CD4-positive, alpha-beta T cell treated with Interleukin-1 beta for 1 hour (primary cell): ENCODE results near the gene EFR3B.
"Not testable (repeated sequence)": the region's sequence is repeated elsewhere in the genome, so short reads cannot be mapped to it uniquely, and the experiment has no call there.

Experiments used
- DNase-seq, 2 donors: peaks; one replicate each; pipeline ENCODE4 v3.0.0-alpha.2; 2020 to 2022

Gene EFR3B

DNA sequence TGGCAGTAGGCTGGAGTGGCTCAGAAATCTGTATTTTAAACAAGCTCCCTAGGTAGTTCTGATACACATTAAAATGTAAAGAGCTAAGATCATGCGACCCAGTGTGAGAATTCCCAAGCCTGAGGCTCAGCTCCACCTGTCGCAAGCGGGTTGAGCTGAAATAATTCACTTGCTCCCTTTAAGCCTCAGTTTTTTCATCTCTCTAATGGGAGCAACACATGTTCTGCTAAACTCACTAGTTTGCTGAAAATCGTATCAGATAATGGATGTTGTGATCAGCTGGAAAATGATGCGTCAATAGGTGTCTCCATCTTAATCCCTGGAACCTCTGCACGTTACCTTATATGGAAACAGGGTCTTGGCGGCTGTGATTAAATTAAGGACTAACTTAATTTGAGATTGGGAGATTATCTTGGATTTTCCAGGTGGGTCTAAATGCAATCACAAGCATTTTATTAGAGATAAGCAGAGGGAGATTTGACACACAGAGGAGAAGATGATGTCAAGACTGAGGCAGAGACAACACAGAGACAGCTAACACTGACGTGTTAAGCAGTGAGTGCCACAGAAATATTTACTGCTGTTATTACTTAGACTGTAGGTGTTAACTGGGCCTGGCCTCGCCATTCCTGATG, 73.5 kb downstream of the EFR3B start:
- no peak for DNase-seq

DNA sequence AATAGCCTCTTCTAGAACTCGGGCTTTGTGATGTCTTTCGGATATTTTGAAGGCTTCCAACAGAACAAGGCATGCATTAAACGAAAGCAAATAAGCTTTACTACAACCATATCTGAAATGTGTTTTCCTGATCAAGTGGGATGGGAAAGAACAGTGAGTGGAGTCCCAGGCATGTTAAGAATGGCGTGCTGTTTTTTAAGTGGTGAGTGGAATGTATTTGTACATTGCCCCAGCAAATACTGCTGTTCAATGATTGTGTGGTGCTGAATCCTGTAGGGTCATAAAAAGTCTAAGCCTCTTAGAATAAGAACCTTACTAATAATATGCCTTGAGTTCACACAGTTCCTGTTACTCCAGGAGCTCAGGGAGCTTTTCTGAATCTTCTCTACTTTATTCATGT, 74.0 kb downstream of the EFR3B start:
- no peak for DNase-seq

DNA sequence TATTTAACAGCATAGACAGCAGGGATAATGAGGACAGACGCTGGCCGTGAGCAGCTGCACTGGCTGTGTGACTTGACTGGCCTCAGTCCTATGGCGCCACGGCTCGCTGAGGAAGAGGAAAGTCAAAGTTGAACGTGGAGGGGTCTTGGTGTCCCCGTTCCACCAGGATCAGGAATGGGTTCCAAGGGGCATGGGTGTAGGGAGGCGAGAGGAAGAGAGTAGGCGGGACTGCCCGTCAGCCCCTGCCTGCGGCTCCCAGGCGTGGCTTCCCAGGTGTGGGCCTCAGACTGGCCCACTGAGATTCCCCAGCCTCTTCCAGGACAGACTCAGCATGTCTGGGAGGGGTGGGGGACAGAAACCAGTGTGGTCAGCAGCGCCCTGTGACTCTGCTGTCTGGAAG, 75.1 kb downstream of the EFR3B start:
- no peak for DNase-seq

DNA sequence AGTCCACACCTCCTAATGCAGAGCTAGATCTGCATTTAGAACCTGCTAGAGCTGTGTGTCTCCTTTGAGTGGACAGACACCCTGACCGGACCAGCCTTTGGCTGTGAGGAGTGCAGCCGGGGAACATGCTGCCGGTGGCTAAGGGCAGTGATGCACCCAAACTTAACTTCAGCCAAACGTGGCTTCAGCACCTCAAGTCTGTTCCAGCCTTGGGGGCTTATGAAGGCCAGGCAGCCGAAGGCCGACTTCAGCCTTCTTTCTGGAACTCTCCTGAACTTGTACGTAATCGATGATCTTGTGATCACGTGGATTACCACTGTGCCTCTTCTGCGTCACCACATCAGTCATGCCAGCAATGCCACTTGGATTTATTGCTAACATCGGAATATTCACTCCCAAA, 77.4 kb downstream of the EFR3B start:
- DNase-seq, result no peak

DNA sequence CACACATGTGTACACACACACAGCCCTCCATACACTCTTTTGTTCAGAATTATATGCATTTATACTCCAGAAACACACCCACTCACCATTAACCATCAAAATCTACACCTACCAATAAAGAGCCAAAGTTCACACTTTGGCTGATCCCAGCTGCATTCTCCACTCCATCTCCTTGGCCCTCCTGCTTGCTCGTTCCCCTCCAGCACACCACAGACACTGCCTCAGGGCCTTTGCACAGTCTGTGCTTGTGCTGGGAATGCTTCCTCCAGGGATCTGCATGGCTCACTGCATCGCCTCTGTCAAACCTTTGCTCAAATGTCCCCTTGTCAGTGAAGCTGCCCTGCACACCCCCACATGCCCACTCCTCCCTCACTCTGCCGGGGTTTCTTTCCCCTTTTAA, 80.5 kb downstream of the EFR3B start:
- no peak for DNase-seq

DNA sequence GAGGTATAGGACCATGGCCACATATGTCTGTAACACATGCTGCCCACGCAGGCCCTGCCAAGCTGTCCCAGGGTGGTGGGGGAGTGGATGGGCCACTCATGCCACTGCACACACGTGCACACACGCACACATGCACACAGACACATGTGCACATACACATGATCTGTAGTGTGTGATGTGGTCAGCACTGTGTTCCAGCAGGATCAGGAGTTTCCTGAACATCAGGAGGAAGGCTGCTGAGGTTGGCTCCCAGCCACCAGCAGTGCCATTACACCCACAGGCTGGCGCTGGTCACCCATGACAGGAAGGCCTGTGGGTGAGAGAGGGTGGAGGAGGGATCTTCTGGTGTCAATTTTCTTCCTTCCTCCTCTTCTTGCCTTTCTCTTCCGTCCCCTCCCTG, 81.8 kb downstream of the EFR3B start:
- DNase-seq, result no peak

DNA sequence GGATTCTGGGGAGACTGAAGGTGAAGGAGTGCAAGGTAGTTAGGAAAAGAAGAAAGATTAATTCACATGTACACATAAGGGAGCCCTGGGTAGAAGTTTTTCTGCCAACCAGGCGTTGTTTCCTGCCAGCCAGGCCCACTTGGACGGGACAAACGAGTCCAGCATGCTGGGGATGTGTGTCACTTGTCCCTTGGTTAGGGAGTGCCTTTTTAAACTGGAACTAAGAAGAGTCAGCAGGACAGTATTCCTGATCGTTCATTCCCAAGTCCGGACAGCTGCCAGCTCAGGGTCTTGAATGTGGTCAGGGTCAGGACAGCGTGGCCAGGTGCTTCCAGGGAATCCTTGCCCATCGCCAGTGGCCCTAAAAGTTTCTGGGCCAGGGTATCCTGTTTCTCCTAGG, 83.3 kb downstream of the EFR3B start:
- DNase-seq, result no peak

DNA sequence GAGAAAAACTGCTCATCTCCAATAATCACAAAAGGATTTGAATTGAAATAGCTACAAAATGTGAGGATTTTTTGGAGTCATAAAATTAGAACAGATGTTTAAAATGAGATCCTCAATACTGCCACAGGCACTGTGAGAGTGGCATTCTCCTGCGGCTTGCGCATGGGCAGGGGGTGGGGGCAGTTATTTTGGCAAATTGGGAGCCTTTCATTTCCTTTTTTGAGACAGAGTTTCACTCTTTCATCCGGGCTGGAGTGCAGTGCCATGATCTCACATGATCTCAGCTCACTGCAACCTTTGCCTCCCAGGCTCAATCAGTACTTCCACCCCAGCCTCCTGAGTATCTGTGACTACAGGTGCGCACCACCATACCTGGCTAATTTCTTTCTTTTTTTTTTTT, 84.1 kb downstream of the EFR3B start:
- DNase-seq, result no peak

DNA sequence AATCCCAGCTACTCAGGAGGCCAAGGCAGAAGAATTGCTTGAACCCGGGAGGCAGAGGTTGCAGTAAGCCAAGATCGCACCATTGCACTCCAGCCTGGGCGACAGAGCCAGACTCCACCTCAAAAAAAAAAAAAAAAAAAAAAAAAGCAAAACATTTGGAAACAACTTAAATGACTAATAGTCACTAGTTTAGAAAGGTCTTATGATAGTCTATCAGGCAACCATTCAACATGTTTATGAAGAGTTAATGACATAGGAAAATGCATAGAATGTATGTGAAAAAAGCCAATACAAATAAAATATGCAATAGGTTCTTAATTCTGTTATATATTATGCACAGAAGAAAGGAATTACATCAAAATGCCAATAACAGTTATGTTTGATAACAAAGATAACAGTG, 85.2 kb downstream of the EFR3B start:
- not testable (repeated sequence) for DNase-seq

DNA sequence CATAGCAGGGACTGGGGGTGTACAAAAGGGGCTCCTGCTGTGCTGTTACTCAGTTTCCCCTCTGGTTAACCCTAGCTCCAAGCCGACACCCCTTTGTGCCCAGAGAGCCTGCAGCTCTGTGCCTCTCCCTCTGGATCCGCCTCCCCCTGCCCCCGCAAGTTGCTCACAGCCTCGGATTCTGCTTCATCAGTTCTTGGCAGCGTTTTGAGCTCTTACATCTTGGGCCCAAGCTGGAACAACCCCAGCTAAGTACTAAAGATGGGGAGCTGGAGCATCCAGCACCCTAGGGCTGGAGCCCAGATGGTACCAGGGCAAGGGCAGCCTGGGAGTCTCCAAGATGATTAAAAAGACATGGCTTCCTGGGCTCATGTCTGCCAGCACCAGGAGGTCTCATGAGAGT, 85.8 kb downstream of the EFR3B start:
- no peak for DNase-seq

DNA sequence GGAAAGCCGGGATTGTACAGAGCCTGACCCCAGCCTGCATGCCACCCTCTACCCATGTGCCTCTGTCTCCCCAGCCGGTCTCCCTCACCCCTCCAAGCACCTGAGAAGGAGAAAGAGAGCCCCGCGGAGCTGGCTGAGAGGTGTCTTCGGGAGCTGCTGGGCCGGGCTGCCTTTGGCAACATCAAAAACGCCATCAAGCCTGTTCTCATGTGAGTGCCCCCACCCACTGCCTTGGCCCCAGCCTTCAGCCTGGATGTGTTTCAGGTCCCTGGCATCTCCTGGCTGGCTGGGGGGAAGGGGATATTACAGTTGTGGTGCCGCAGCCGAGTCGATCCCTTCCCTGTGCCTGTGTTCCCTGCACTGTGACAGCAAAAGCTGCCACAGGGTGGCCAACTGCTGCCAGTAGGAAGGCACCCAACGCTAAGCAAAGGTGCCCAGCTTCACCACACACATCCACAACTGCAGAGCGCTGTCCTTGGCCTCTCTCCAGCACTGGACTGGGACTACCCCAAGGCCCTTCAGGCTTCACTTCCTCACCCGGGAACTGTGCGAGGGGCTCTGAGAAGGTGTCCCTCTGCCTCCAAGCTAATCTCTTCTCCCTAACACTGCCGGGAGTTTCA, 88.1 kb downstream of the EFR3B start:
- DNase-seq, result no peak

DNA sequence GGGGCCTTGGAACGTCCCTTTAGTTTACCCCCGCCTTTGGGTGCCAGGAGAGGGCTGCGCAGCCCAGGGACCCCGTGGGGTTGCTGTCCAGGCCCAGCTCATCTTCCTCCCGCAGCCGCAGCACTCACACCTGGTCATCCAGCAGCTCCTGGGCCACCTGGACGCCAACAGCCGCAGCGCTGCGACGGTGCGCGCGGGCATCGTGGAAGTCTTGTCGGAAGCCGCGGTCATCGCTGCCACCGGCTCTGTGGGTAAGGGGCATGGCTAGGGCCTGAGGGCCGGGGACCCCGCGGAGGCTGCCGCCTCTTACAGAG, 89.3 kb downstream of the EFR3B start:
- no peak for DNase-seq

DNA sequence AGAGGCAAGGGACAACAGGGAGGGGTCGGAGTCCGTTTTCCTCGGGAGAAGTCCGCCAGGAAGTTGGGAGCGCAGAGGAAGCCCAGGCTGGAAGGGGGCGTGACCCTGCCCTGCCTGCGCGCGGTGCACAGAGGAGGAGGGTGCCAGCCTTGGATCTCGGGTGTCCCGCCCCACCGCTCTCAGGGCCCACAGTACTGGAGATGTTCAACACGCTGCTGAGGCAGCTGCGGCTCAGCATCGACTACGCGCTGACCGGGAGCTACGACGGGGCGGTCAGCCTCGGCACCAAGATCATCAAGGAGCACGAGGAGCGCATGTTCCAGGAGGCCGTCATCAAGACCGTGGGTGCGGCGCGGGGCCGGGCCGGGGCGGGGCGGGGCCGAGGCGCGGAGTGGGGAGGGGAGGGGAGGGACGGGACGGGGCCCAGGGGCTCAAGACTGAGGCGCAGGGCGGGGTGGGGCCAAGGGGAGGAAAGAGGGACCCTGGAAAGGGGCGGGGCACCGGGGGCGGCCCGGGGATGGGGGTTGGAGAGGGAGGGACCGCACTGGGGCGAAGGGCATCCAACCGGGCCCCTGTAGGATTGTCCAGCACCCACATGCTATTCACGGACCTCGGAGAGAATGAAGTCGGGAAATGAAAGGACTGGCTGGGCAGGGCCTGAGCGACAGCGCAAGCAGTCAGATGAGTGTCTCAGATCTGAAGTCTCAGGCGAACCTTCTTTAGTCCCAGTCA, 89.9 kb downstream of the EFR3B start:
- DNase-seq, result no peak

DNA sequence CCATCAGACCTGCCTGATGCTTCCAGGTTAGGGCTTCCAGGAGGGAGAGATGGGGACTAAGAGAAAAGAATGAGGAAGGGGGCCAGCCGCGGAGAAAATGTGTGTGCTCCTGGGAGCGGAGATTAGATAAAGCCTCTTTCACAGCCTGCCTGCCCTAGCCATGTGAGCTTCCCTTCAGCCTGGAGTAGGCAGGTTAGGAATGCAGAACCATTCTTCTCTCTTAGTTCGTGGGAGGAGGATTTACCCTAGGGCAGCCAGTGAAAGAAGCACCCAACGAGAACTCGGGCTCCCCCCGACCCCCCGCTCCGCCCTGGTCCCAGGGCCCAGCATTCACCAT, 90.4 kb downstream of the EFR3B start:
- no peak for DNase-seq

DNA sequence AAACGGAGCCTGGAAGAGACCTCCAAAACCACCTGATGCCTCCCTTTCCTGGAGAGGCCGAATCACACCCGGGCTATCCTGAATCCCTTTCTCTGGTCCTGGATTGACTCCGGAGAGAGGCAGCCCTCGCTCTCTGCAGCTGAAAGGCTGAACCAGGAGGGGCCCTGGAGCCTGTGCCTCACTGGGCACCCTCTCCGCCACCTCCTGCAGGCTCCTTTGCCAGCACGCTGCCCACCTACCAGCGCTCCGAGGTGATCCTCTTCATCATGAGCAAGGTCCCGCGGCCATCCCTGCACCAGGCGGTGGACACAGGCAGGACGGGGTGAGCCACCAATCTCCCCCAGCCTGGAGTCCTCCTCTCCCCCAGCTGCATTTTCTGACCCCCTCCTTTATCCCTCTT, 90.8 kb downstream of the EFR3B start:
- no peak for DNase-seq

DNA sequence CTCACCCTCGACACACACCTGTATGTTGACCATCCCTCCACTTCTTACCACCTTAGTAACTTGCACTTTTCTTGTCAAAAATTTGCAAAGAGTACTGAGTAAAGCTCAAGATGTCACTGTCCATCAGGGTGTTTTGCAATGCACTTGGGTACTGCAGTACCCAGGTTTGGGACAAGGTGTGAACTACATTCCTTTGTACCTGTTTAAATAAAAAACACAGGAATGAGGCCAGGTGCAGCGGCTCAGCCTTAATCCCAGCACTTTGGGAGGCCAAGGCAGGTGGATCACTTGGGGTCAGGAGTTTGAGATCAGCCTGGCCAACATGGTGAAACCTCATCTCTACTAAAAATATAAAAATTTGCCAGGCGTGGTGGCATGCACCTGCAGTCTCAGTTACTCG, 98.7 kb downstream of the EFR3B start:
- DNase-seq, result not testable (repeated sequence)

DNA sequence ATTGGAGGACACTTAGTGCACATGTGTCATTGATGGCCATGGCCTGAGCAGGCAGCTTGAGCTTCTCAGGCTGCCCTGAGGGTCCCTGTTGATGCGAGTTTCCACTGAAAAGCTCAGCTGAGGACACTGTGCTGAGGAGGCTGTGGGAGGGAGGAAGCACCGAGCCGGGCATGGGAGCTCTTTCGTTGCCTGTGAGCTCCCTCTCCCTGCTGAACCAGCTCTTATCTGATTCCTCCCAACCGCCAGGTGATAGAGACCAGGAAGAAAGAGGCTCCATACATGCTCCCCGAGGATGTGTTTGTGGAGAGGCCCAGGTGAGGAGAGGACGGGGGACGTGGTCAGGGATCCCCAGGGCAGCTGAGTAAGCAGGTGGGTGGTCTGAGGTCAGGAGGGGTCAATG, 99.2 kb downstream of the EFR3B start:
- no peak for DNase-seq

DNA sequence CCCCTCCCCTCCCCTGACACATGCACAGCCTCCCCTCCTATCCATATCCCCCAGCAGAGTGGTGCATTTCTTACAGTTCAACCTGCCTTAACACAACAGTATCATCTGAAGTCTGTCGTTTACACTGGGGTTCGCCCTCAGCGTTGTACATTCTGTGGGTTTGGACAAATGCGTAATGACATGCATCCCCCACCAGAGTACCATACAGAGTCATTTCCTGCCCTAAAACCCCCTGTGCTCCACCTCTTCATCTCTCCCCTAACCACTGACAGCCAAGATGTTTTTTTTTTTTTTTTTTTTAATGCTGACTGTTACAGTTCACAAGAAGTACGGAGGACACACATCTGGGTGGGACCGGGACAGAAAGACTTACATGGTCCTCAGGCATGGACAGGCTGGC, 103.9 kb downstream of the EFR3B start:
- DNase-seq, result no peak

DNA sequence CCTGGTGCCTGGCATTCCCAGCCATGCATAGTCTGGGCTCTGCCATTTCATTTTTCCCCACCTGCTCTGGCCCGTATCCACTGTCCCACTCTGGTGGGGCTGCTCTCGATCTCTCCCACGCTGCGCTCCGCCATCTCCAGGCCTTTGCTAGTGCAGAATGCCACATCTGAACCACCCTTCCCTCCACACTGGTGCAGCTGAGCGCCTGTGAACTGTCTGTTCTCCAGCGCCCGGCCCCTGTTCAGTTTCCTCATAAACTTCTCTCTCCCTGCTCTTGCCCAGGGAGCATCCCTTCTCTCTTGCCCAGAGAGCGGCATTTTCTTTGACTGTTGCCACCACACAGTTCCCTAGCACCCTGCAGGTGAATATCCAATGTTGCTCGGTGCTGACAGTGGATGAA, 105.0 kb downstream of the EFR3B start:
- DNase-seq, result no peak

DNA sequence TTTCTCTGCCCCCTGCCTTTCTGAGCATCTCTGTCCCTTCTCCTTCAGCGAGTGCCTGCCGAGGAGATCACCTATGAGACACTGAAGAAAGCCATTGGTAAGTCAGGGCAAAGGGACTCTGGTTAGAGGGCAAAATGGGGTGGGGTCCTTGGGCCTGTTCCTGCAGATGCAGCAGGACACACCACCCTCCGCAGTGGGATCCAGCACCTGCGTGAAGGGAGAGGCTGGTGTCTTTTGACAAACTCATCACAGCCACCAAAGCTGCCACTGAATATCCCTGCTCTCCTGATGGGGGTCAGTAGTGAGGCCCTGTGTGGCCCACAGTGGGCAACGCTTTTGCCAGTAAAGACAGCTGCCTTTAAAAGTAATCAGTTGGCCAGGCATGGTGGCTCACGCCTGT, 107.8 kb downstream of the EFR3B start:
- no peak for DNase-seq

DNA sequence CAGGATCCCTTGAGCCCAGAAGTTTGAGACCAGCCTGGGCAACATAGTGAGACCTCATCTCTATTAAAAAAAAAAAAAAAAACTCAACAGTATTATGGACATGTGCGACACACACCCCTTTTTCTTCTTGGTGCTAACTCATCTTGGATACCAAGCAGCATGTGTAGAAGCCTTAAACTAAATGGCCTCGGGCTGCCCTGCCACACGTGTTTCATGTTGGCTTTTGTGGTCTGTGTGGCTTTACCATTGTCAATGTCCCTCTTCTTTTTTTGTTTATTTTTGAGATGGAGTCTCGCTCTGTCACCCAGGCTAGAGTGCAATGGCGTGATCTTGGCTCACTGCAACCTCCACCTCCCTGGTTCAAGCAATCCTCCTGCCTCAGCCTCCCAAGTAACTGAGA, 109.1 kb downstream of the EFR3B start:
- not testable (repeated sequence) for DNase-seq

DNA sequence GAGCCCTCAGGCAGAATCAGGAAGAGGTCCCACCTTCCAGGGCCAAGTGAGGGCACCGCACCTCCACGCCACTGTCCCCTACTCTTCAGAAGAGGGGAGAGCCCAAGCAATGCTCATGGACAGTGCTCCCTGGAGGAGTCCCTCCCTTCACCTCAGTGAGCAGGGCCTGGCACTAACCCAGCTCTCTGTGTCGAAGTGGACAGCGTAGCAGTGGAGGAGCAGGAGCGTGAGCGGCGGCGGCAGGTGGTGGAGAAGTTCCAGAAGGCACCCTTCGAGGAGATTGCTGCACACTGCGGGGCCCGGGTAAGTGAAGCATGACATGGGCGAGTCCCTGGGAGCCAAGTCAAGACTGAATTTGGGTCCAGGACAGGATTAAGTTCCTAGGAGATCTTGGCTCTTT, 109.8 kb downstream of the EFR3B start:
- no peak for DNase-seq

DNA sequence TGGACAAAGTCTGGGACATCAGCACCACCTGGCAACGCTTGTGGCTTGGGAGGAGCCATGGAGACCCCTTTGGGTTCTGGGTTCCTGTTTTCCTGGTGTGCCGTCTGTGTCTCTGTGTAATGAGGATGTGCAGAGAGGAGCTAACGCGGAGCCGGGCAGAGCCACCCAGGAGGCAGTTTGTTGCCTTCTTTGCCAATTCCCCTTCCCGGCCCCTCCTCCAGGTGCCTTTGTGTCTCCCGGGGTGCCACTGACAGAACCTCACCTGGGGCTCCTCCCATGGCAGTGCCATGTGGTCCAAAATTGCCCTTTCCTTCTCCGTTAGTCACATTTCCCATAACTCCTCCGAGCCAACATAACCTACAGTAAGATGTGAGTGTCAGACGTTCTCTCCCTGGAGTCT, 113.5 kb downstream of the EFR3B start:
- no peak for DNase-seq

DNA sequence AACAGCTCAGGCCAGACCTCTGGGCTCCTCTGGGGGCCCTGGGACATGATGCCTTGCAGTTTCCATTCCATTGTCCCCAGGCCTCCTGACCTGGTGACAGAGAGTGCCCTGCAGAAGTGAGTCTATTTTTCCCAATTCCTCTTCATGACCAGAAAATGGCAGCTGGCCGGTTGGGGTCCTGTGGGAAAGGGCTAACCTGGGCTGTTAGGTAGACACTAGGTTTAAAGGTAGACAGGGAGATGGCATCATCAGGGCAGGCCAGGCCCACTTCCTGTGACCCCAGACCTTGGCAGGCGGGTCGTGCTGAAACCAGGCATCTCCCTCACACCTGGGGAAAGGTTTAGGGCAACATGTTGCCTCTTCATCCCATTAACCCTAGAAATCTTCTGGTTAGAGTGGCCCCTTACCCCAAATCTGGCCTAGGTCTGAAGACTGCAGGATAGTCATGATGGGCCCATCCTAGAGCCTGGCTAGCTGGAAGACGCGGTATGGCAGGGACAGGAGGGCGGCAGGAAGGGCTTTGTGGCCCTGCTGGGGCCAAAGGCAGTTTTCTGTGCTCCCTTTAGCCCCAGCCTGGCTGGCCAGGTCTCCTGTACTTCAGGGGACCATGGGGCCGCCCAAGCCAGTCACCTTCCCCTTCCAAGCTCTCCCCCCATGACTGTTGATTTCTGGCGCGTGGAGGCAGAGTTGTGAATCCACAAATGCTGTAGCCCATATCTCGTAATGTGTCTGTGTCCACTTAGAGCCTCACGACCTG, 116.4 kb downstream of the EFR3B start:
- DNase-seq, result no peak
